Activated CD8-positive, alpha-beta memory T cell treated with anti-CD3 and anti-CD28 coated beads, Interleukin-2, amount 50 U/mL, for 24 hours (primary cell): ENCODE measurements around the gene EFCAB9.

ENCODE experiments used
- DNase-seq: peaks from one replicate; pipeline ENCODE4 v3.0.0-alpha.2; 2020; ENCODE audit errors: extremely low read depth

The EFCAB9 gene

GRCh38 chr5:172165465-172165864 is 28.5 kb upstream of the EFCAB9 start:
- no peak for DNase-seq

- no peak for DNase-seq
These were observed 27.7 kb upstream of the EFCAB9 start for GRCh38 chr5:172166030-172166826.

- DNase-seq, result no peak
These were observed 26.1 kb upstream of the EFCAB9 start for GRCh38 chr5:172167895-172168294.

GRCh38 chr5:172168311-172168710 is 25.7 kb upstream of the EFCAB9 start:
- DNase-seq, result no peak

- DNase-seq, result no peak
These were observed 24.8 kb upstream of the EFCAB9 start for GRCh38 chr5:172169216-172169615.

- no peak for DNase-seq
These were observed 23.7 kb upstream of the EFCAB9 start for GRCh38 chr5:172170251-172170701.

GRCh38 chr5:172171118-172171517 is 22.9 kb upstream of the EFCAB9 start:
- DNase-seq, result no peak

GRCh38 chr5:172172912-172173563 is 20.9 kb upstream of the EFCAB9 start:
- DNase-seq, result no peak

GRCh38 chr5:172173564-172174153 is 20.3 kb upstream of the EFCAB9 start:
- peak; percentile 59 for DNase-seq

GRCh38 chr5:172175263-172175719 is 18.7 kb upstream of the EFCAB9 start:
- DNase-seq, result peak; percentile 84

- DNase-seq, result no peak
These were observed 16.8 kb upstream of the EFCAB9 start for GRCh38 chr5:172177176-172177575.

- DNase-seq, result no peak
These were observed 15.5 kb upstream of the EFCAB9 start for GRCh38 chr5:172178301-172178987.

- peak; percentile 24 for DNase-seq
These were observed 14.7 kb upstream of the EFCAB9 start for GRCh38 chr5:172178991-172179989.

- no peak for DNase-seq
These were observed 13.0 kb upstream of the EFCAB9 start for GRCh38 chr5:172180936-172181335.

- DNase-seq, result no peak
These were observed 11.7 kb upstream of the EFCAB9 start for GRCh38 chr5:172182291-172182690.

- no peak for DNase-seq
These were observed 10.1 kb upstream of the EFCAB9 start for GRCh38 chr5:172183881-172184280.

- no peak for DNase-seq
These were observed 8.9 kb upstream of the EFCAB9 start for GRCh38 chr5:172185096-172185461.

- DNase-seq, result no peak
These were observed 7.8 kb upstream of the EFCAB9 start for GRCh38 chr5:172186114-172186695.

- peak; percentile 57 for DNase-seq
These were observed 6.6 kb upstream of the EFCAB9 start for GRCh38 chr5:172187118-172188032.
